Measurements from ENCODE around the gene MICU1.
"Not testable (repeated sequence)": the region's sequence is repeated elsewhere in the genome, so short reads cannot be mapped to it uniquely, and the experiment has no call there.

MICU1 gene

DNA sequence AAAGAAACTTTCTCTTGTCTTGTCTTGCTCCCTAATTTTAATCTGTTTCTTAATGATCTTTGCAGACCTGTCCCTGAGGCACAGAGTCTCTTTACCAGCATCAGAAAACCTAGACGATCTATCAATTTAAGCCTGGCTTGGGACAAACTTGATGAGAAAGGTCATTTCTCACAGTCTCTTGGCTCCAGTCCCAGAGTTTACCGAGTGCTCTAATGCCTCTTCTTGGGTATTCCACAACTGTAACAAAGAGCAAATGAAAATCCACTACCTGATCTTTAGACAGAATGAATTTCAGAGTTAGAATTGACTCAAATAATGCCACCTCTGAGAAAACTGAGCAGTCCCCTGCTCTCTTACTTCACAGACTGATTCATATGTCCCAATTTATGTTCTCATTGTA, 164.8 kb downstream of the MICU1 start:
- DNase-seq = no peak
- intact Hi-C loops (cut with DNase I) = no loop called here

DNA sequence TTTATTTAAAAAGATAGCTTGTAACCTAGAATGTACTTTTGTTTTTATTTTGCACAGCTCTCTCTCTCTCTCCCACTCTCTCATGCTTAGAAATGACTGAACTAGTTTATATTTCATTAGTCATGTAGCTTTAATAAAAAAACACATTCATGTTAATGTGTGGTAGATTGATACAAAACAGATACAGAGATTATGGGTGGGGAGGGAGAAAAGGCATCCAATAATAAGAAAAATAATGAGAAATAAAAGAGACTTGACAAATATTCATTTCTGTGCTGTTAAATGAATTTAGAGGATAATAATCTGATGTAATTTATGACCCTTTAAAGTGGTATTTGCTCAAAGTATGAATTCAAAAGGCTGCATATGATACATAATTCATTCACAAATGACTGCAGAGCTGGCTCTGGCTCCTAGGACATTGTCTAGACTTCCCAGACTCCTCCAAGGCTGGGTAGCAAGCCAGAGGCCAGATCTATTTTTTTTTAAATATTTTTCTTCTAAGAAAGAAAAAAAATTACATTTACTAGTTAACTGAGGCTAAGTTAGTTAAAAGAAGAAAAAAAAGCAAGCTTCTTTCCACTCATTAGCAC, 165.5 kb downstream of the MICU1 start:
- intact Hi-C loops (cut with DNase I) = no loop called here

DNA sequence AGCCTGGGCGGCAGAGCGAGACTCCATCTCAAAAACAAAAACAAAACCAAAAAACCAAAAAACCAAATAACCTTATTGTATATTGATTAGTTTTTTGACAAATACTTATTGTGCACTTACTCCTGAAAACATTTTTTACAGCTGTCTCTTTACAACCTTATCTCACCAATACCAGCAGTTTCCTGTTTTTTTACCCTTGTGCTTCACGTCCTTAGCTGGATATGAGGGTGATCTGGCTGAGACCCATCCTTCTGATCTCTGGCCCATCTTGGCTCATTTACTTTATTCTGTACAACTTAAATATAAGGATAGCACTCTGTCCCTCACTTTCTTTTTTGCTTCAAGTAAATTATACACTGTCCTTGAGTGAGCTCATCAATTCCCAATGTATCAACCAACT, 166.6 kb downstream of the MICU1 start:
- DNase-seq = no peak
- intact Hi-C loops (cut with DNase I) = no loop called here

More for the DNA sequence above, 165.5 kb downstream of the MICU1 start:
- DNase-seq = no peak

DNA sequence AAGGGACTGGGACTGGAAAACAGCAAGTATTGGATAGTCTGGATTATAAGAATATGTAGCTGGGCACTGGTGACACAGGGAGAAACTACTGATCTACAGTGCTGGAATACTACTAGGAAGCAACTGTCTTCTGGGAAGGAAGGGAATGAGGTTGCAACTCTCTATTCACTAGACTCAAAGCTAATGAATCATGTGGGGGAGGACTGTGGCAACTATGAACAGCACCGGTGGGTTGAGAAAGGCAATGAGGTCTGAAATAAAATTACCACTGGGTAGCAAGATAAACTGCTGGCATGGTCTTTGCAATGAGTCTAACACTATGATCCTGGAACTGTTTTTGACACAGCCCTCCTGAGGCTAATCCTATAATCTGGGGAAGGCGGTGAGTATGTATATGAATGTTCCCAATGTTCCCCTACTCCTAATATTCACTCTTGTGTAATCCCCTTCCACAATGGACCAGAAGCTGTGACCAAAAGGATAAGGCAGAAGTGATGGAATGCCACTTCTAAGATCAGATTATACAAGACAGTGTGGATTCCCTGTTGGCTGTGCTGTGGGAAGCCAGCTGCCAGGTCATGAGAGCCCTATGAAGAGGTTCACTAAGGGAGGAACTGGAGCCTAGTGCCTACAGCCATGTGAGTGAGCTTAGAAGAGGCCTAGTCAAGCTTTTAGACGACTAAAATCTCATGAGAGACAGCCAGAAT, 169.8 kb downstream of the MICU1 start:
- intact Hi-C loops (cut with DNase I) = no loop called here
- no peak for DNase-seq

DNA sequence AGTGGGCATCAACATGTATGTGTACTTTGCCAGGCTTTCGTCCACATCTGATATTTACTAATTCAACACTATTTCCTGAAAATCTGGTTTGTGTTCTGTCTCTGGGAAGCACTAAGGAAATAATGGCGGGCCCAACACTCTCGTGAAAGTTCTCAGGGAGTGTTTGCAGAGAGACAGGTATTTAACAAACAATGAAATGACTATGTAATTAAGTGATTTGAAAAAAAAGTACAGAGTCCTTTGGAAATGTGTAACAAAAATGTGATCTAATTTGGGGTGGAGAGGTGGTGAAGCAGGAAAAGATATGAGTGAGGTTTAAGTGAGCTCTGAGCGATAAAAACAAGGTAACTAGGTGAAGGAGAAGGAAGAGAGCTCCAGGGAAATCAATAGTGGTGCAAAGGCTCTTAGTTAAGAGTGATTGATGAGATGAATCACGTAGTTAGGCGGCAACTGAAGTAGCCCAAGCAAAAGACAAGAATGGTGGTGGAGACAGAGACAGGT, 175.9 kb downstream of the MICU1 start:
- no peak for DNase-seq
- intact Hi-C loops (cut with DNase I) = no loop called here

DNA sequence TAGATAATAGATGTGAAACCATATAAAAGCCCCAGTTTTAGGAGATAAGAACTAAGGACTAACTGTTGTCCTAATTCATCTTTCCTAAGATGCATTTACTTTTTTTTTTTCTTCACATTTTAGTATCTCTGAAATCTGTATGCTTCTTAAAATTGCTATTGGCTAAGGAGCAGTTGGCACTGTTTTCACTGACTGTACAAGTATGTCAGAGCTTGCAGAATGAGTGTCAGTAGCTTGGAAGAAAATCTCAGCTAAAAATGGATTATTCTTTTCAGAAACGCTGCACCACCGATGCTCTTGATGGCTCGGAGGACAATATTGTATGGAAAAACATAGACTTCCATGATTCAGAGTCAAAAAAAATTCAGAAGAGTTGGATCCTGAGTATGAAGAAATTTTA, 180.0 kb downstream of the MICU1 start:
- DNase-seq = no peak
- intact Hi-C loops (cut with DNase I) = no loop called here

DNA sequence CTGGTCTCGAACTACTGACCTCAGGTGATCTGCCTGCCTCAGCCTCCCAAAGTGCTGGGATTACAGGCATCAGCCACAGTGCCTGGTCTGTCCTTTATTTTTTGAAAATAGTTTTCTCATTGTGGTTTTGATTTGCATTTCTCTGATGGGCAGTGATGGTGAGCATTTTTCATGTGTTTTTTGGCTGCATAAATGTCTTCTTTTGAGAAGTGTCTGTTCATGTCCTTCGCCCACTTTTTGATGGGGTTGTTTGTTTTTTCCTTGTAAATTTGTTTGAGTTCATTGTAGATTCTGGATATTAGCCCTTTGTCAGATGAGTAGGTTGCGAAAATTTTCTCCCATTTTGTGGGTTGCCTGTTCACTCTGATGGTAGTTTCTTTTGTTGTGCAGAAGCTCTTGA, 182.9 kb downstream of the MICU1 start:
- DNase-seq; intact Hi-C loops (cut with DNase I): not testable (repeated sequence)

DNA sequence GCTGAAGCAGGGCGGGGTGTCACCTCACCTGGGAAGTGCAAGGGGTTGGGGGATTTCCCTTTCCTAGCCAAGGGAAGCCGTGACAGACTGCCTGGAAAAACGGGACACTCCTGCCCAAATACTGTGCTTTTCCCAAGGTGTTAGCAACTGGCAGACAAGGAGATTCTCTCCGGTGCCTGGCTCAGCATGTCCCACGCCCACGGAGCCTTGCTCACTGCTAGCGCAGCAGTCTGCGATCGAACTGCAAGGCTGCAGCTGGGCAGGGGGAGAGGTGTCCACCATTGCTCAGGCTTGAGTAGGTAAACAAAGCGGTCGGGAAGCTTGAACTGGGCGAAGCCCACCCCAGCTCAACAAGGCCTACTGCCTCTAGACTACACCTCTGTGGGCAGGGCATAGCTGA, 190.3 kb downstream of the MICU1 start:
- intact Hi-C loops (cut with DNase I) = no loop called here
- DNase-seq = peak in 7 of 10 donors; percentile 15 to 91 (median 45)

DNA sequence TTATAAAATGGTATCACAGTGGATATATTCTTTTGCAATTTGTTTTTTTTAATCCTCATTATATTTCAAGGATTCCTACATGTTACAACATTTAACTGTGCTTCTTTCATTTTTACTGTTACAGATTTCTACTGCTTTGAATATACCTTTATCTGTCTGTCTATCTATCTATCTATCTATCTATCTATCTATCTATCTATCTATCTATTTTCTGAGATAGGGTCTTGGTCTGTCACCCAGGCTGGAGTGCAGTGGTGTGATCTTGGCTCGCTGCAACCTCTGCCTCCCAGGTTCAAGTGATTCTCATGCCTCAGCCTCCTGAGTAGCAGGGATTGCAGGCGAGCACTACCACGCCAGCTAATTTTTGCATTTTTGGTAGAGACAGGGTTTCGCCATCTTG, 194.9 kb downstream of the MICU1 start:
- intact Hi-C loops (cut with DNase I); DNase-seq: not testable (repeated sequence)

DNA sequence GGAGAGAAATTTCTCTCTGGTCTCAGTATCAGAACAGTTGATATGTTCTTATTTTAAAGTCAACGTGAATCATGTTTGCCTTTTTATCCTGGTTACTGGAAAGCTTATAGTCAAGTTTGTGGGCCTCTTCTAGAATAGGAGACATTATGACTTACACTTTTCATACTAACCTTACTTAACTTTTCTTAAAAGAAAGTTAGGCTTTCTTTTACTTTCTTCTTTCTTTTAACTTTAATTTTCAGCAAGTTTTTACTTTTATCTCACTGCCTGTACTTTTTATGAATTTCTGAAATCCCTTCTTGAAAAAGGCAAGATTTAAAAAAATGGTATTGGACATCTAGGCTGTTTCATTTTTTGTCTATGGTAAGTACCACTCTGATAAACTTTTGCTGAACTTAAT, 195.9 kb downstream of the MICU1 start:
- no peak for DNase-seq
- intact Hi-C loops (cut with DNase I) = no loop called here

DNA sequence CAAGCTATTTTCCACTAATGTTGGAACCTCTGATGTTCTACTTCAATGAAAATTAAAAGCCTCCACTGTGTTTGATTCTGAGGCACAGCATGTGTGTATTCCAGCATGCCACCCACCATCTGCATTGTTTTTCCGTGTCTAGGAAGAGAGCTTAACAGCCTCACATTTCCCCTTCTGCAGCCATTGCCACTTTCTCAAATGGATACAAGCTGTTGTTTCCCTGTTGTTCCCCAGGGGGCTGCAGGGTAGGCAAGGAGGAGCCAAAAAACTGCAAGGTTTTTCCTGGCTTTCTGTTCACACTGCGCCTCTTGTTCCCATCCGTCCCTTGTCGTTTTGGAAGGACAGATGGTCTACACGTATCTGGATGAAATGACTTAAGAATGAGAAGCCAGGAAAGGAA, 198.9 kb downstream of the MICU1 start:
- intact Hi-C loops (cut with DNase I) = no loop called here
- DNase-seq = peak in 1 of 10 donors; percentile 9

DNA sequence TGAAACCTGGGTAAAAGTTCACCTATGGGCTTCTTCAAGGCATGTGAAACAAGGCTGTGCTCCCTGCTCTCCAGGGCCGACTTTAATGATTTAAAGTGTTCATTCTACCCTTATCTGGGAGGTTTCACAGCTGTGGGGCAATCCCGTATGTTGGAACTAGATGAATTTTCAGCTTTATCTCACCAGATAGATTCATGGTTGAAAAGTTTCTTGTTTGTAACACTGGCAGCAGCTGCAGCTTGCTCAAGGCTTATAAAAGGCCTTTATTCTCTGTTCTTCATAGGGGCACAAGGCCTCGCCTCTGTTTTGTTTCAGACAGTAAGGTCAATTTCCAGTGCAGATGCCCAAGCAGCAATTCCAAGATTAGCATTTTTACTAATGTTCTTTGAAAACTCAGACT, 200.7 kb downstream of the MICU1 start:
- DNase-seq = peak in 6 of 10 donors; percentile 10 to 83 (median 36)
- intact Hi-C loops (cut with DNase I) = no loop called here

DNA sequence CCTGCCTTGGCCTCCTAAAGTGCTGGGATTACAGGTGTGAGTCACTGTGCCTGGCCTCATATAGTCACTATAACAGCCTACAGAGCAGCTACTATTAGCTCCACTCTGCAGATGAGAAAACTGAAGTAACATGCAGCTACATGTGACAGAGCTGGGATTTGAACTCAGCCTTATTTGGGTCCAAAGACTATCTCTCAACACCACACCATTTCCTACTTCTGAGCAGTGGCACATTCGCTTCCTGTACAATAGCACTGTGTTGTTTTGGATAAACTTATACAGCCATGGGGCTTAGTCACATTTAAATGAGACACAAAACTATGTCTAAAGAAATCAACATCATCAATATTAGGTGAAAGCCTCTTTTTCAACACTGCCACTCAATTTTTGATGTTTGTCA, 201.3 kb downstream of the MICU1 start:
- intact Hi-C loops (cut with DNase I) = no loop called here
- DNase-seq = no peak

DNA sequence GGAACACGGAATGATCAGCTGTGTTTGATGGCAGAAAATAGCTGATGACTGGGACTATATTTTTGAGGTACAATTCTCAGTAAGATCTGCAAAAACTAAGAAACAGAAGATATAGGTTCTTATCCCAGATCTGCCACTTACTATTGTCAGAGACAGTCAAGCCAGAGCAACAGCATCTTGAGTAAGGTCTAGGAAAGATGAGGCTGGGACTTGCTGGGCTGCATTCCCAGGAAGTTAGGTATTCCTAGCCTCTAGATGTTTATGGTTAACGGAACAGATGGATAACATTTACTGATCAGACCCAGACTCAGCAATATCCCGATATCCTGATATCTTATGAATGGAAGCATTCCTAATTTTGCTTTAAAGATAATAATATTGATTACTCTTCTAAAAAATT, 202.5 kb downstream of the MICU1 start:
- no peak for DNase-seq

DNA sequence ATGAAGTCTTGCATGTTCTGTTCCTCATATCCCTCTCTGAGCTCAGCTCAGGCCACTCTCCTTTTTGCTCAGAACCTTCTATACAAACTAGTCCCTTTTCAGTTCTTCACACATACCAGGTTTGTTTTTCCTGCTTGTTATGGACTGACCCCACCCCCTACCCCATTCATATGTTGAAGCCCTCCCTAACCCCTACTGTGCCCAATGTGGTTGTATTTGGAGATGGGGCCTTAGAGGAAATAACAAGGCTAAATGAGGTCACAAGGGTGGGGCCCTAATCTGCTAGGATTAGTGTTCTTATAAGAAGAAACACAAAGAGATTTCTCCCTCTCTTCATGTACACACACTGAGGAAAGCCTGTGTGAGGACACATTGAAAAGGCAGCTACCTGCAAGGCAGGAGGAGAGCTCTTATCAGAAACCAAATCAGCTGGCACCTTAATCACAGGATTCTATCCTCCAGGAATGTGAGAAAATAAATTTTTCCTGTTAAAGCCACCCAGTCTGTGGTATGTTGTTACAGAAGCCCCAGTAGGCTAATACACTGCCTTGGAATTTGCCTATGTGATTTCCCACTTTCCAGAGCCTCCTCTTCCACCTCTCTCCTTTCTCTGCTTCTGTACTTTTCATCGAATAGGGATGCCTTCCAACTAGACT, 203.9 kb downstream of the MICU1 start:
- intact Hi-C loops (cut with DNase I) = no loop called here
- DNase-seq = no peak

More for the DNA sequence above, 202.5 kb downstream of the MICU1 start:
- intact Hi-C loops (cut with DNase I) = no loop called here

DNA sequence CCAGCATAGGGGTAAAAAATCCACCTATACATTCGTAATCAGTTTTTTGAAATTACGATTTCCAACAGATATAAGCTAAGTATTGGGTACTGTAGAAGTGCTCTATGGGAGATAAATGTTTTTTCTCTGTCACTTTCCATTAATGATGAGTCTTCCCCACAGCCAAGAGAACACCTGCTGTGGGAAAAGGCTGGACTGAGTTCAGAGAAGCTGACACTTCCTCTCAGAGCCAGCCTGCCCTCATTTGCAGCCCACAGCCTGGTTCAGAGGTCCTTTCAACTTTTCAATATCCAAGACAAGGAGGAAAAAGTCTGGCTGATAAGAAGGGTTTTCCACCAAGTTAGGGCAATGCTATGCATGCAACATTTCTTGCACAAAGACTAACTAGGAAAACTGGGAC, 206.6 kb downstream of the MICU1 start:
- no peak for DNase-seq
- intact Hi-C loops (cut with DNase I) = no loop called here

DNA sequence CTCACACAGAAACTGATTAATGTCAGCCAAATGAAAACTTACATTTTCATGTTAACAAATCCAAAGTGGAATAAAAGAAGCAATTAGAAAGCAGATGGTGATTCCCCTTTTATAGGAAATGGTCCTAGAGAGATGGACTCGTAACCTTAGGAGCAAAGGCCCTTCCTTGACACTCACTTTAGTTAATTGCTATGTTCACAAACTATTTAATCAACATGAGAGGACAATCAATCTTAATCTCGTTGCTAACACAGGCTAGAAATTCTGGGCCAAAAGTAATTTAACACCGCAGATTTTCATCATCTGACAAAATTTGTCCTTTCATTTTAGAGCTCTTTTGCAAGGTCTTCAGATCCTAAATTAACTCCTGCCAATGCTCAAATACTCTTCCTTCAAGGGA, 207.2 kb downstream of the MICU1 start:
- intact Hi-C loops (cut with DNase I) = no loop called here
- DNase-seq = no peak

DNA sequence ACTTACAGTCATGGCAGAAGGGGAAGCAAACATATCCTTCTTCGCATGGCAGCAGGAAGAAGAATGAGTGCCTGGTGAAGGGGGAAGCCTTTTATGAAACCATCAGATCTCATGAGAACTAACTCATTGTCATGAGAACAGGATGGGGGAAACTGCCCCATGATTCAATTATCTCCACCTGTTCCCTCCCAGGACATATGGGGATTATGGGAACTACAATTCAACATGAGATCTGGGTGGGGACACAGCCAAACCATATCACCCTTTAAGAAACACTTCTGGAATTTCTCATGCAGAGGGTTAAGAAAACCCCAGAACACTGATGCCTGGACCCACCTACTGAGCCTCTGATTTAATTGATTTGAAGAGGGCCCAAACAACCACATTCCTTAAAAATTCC, 207.9 kb downstream of the MICU1 start:
- intact Hi-C loops (cut with DNase I) = no loop called here
- no peak for DNase-seq

DNA sequence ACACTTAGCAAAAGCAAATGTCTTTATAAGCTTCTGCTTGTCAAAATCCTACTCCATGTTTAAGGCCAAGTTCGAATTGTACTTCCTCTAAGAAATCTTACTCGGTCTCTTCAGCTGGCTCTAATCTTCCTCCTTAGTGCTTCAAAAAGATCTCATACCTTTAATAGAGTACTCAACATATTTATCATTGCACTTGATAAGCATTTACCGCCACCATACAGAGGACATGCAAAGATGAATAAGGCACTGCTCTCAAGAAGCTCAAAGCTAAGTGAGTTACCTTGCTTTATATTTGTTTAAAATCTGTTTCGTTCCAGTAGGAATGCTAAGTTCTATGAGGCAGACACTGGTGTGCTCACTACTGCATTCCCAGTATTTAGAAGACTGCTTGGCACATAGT, 209.2 kb downstream of the MICU1 start:
- no peak for DNase-seq

DNA sequence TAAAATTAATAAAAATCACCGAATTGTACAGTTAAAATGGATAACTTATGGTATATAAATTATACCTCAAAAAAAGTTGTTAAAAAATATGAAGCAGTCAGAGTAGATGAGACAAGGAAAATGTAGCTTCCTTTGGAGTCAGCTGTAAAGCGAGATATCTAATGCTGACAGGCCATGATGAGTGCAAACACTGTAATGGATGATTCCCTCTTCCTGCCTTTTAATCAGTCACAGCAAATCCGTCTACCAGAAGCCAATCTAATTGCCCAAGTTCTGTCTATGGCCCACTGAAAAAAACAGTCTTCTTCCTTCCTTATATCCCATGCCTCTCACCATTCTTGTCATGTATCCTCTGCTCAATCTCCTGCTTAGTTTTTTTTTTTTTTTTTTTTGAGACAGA, 211.2 kb downstream of the MICU1 start:
- no peak for DNase-seq
- intact Hi-C loops (cut with DNase I) = no loop called here

More for the DNA sequence above, 209.2 kb downstream of the MICU1 start:
- intact Hi-C loops (cut with DNase I) = no loop called here

DNA sequence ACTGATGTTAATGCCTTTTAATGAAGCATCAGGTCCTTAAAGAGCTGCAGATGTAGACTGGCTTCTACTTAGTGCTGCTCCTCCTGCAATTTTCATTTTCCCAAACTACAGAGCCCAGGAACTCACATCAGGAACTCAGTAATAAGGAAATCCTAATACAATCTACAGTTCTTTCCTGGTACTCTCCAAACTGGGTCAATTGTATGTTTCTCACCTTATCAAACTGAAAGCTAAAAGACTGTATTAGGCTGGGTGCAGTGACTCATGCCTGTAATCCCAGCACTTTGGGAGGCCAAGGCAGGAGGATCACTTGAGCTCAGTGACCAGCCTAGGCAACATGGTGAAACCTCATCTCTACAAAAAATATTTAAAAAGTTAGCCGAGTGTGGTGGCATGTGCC, 216.7 kb downstream of the MICU1 start:
- intact Hi-C loops (cut with DNase I) = no loop called here
- DNase-seq = no peak

All from posterior cingulate gyrus (tissue), 11 donors.